Glutamatergic neuron (in vitro differentiated cells): ENCODE results near the gene CCL17. TPM values are rescaled to one million over a fixed set of nuclear protein-coding genes. Genes with fewer than 3 reads are reported as not detected.

Source experiments
- DNase-seq: peaks from one replicate; pipeline ENCODE4 v3.0.0; 2022
- H3K27ac Mint-ChIP-seq: one replicate; pipeline ENCODE4 v1.8.0; 2020; ENCODE audit warnings: mild to moderate bottlenecking, mixed read lengths, inconsistent platforms; ENCODE audit not compliant: unreplicated experiment
- H3K27me3 Mint-ChIP-seq: one replicate; pipeline ENCODE4 v1.8.0; 2020; ENCODE audit warnings: mild to moderate bottlenecking, moderate library complexity, mixed read lengths, inconsistent platforms; ENCODE audit not compliant: unreplicated experiment
- H3K36me3 Mint-ChIP-seq: one replicate; pipeline ENCODE4 v1.8.0; 2020; ENCODE audit warnings: mild to moderate bottlenecking, mixed read lengths, inconsistent platforms; ENCODE audit not compliant: unreplicated experiment
- H3K4me1 Mint-ChIP-seq: one replicate; pipeline ENCODE4 v1.8.0; 2020; ENCODE audit warnings: mild to moderate bottlenecking, low read depth, mixed read lengths, inconsistent platforms; ENCODE audit not compliant: unreplicated experiment
- H3K4me3 Mint-ChIP-seq: one replicate; pipeline ENCODE4 v1.8.0; 2020; ENCODE audit warnings: mild to moderate bottlenecking, mixed read lengths, inconsistent platforms; ENCODE audit not compliant: unreplicated experiment
- H3K9me3 Mint-ChIP-seq: one replicate; pipeline ENCODE4 v1.8.0; 2020; ENCODE audit warnings: mild to moderate bottlenecking, moderate library complexity, mixed read lengths, inconsistent platforms; ENCODE audit not compliant: unreplicated experiment
- total RNA-seq: library from RNA; stranded (reverse); fragmentation: NEBNext Ultra II Directional; extraction: Animal tissue kit (Norgen Biotek cat#: 25700); gene quantifications from one replicate; pipeline ENCODE4 v1.2.1, GENCODE V29; 2021; ENCODE audit not compliant: unreplicated experiment
- TF ChIP-seq, protein P1 (sequence below): fragments of 200-600 bp; sonication (generic); IDR thresholded peaks from one replicate; pipeline ENCODE4 v1.5.0; 2021; ENCODE audit not compliant: partially characterized antibody, unreplicated experiment

The CCL17 gene
- total RNA-seq, 1 donor from 2014 or later = not detected

DNA sequence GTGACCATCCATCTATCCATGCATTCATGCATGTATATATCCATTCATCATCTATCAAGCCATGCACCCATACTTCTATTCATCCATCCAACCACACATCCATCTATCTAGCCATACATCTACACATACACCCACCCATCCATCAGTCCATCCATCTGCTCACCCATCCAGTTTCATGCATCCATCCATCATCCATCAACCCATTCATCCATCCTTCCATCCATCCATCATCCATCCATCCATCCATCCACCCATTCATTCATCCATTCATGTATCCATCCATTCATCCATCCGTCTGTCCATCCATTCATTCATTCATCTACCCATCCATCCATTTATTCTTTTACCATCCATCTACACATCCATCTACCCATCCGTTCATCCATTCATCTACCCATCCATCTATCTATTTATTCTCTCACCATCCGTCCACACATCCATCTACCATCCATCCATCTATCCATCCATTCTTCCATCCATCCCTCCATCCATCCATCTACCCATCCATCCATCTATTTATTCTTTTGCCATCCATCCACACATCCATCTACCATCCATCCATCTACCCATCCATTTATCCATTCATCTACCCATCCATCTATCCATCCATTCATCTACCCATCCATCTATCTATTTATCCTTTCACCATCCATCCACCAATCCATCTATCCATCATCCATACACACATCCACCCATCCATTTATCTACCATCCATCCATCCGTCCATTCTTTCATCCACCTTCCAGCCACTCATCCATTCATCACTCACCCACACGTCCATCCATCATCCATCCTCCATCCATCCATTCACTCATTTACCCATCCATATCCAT is 3.2 kb downstream of the CCL17 start:
- Mint-ChIP-seq H3K4me3 (no peak overlapping the region), H3K4me1 (no peaks in the 10 kb centered on the region), H3K27me3 (peaks cover 13% of the 10 kb centered on the region), H3K36me3 (peaks cover 7% of the 10 kb centered on the region), H3K27ac (no peak overlapping the region), H3K9me3 (peaks cover 5% of the 10 kb centered on the region)
- TF ChIP-seq, protein P1, sequence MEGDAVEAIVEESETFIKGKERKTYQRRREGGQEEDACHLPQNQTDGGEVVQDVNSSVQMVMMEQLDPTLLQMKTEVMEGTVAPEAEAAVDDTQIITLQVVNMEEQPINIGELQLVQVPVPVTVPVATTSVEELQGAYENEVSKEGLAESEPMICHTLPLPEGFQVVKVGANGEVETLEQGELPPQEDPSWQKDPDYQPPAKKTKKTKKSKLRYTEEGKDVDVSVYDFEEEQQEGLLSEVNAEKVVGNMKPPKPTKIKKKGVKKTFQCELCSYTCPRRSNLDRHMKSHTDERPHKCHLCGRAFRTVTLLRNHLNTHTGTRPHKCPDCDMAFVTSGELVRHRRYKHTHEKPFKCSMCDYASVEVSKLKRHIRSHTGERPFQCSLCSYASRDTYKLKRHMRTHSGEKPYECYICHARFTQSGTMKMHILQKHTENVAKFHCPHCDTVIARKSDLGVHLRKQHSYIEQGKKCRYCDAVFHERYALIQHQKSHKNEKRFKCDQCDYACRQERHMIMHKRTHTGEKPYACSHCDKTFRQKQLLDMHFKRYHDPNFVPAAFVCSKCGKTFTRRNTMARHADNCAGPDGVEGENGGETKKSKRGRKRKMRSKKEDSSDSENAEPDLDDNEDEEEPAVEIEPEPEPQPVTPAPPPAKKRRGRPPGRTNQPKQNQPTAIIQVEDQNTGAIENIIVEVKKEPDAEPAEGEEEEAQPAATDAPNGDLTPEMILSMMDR = no peak
- DNase-seq = no peak

- TF ChIP-seq, protein P1 = no peak
- DNase-seq = no peak
- Mint-ChIP-seq H3K4me1 (no peaks in the 10 kb centered on the region), H3K36me3 (peaks cover 7% of the 10 kb centered on the region), H3K9me3 (peaks cover 5% of the 10 kb centered on the region), H3K27ac (no peak overlapping the region), H3K27me3 (peaks cover 13% of the 10 kb centered on the region), H3K4me3 (no peak overlapping the region)
Observed at GRCh38 chr16:57409065-57409464, 4.5 kb downstream of the CCL17 start.

GRCh38 chr16:57409870-57410587 is 5.5 kb downstream of the CCL17 start:
- TF ChIP-seq, protein P1 = no peak
- peaks cover 7% of the 10 kb centered on the region for H3K36me3 Mint-ChIP-seq
- peaks cover 5% of the 10 kb centered on the region for H3K9me3 Mint-ChIP-seq
- H3K27me3 Mint-ChIP-seq = peaks cover 8% of the 10 kb centered on the region
- DNase-seq = no peak
- no peak overlapping the region for H3K4me3 Mint-ChIP-seq
- no peaks in the 10 kb centered on the region for H3K4me1 Mint-ChIP-seq
- H3K27ac Mint-ChIP-seq = no peak overlapping the region

DNA sequence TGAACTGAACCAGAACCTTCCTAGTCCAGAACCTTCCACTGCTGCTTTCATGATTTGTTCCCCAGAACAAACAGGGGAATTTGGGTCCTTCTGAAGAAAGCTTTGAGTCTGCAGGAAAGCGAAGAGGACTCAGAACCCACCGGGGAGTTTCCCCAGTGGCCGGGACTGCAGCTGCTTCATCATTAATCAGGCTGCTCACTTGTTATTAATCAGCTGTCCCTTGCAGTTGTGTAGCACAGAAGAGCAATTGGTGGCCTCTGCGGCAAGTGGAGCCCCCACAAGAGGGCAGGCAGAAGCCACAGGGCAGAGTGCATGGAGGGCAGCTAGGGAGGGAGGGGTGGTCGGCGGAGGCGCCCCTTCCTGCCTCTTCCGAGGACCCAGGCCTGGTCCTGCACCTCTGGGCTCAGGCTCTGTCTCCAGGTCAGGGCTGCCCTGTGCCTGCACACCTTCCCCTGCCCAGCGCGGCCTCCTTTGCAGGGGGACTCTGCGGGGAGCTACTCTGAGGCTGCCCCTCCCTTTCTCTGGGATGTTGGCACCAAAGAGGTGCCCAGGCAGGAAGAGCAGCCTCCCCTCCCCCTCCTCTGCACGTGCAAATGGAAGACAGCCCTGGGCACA is 6.9 kb downstream of the CCL17 start:
- peaks cover 5% of the 10 kb centered on the region for H3K9me3 Mint-ChIP-seq
- H3K27ac Mint-ChIP-seq = no peak overlapping the region
- no peaks in the 10 kb centered on the region for H3K4me1 Mint-ChIP-seq
- H3K27me3 Mint-ChIP-seq = peaks cover 3% of the 10 kb centered on the region
- TF ChIP-seq, protein P1 = no peak
- H3K4me3 Mint-ChIP-seq = no peak overlapping the region
- no peak for DNase-seq
- H3K36me3 Mint-ChIP-seq = peaks cover 7% of the 10 kb centered on the region
